Lower leg skin (tissue), 4 donors: ENCODE results near the gene HEATR5A. TPM values are rescaled to one million over a fixed set of nuclear protein-coding genes. Genes with fewer than 3 reads are reported as not detected.
"Not testable (repeated sequence)": the region's sequence is repeated elsewhere in the genome, so short reads cannot be mapped to it uniquely, and the experiment has no call there.

Experiments
- DNase-seq, 2 donors: peaks; one replicate each; pipeline ENCODE4 v3.0.0-alpha.2; 2019; ENCODE audit warnings: low spot score in 2 of 2
- H3K4me3 ChIP-seq: fragments of 200-600 bp; sonication (generic); 2 replicates; pipeline ENCODE4 v1.5.1; 2017; ENCODE audit warnings: mild to moderate bottlenecking, low read depth; ENCODE audit not compliant: poor library complexity, severe bottlenecking
- CTCF ChIP-seq, 3 donors: fragments of 450-650 bp; IDR thresholded peaks; one replicate each; pipeline ENCODE4 v1.5.1; 2016; ENCODE audit warnings: antibody characterized with exemption in 3 of 3, mild to moderate bottlenecking in 3 of 3, moderate library complexity in 2 of 3
- POLR2A ChIP-seq, 2 donors: fragments of 450-650 bp; IDR thresholded peaks; one replicate each; pipeline ENCODE4 v1.6.1; 2016 to 2017; ENCODE audit warnings: antibody characterized with exemption in 2 of 2, mild to moderate bottlenecking in 1 of 2, moderate library complexity in 1 of 2
- WGBS, 2 donors: methylation state at CpG; one replicate each; pipeline ENCODE4 v1.1.5; 2018; 5-methylcytosine and 5-hydroxymethylcytosine counted together
- intact Hi-C: fragments of 100-400 bp; cut with DNase I; formaldehyde crosslinking; loops from one replicate; pipeline ENCODE4 v1.15.0; 2023; ENCODE audit warnings: low total_unique reads
- total RNA-seq, 4 donors: library from RNA; depleted of rRNA; stranded (reverse); fragments of >200 nt; gene quantifications; one replicate each; pipeline ENCODE4 v1.1.0, GENCODE V29; 2016

HEATR5A gene
- total RNA-seq, 4 donors from 2014 or later, result 7.3 to 11.6 (median 9.8) TPM

- WGBS, 2 donors, result 83 to 86% methylated on average over 1 of the region's 1 CpG
- intact Hi-C loops, result no loop called here
- no peak for DNase-seq
- TF ChIP-seq CTCF (IDR thresholded peaks at IDR 0.05) (no peak), POLR2A (IDR thresholded peaks at IDR 0.05) (no peak)
- H3K4me3 ChIP-seq, result no peak overlapping the region
Observed at GRCh38 chr14:31278883-31279282, 141.5 kb downstream of the HEATR5A start.

GRCh38 chr14:31277085-31277484, 143.3 kb downstream of the HEATR5A start:
- no peak for DNase-seq
- intact Hi-C loops, result no loop called here
- WGBS, 2 donors, result 64 to 81% methylated on average over 1 of the region's 1 CpG
- H3K4me3 ChIP-seq, result no peak overlapping the region
- no peak for TF ChIP-seq CTCF (IDR thresholded peaks at IDR 0.05)
- TF ChIP-seq POLR2A (IDR thresholded peaks at IDR 0.05), result no peak

GRCh38 chr14:31276417-31276816, 143.9 kb downstream of the HEATR5A start:
- intact Hi-C loops, DNase-seq: not testable (repeated sequence)
- 70 to 80% methylated on average over 4 to 5 of the region's 5 CpGs for WGBS, 2 donors

GRCh38 chr14:31275731-31276130, 144.6 kb downstream of the HEATR5A start:
- DNase-seq, result no peak
- no peak overlapping the region for H3K4me3 ChIP-seq
- TF ChIP-seq POLR2A (IDR thresholded peaks at IDR 0.05), result no peak
- no peak for TF ChIP-seq CTCF (IDR thresholded peaks at IDR 0.05)
- intact Hi-C loops, result no loop called here

More at GRCh38 chr14:31276417-31276816, 143.9 kb downstream of the HEATR5A start:
- not testable (repeated sequence) for H3K4me3 ChIP-seq

GRCh38 chr14:31271648-31272047, 148.7 kb downstream of the HEATR5A start:
- intact Hi-C loops, result no loop called here
- H3K4me3 ChIP-seq, result no peak overlapping the region
- TF ChIP-seq POLR2A (IDR thresholded peaks at IDR 0.05) (no peak), CTCF (IDR thresholded peaks at IDR 0.05) (no peak)
- DNase-seq, result no peak
- 94 to 95% methylated on average over 8 of the region's 8 CpGs for WGBS, 2 donors

GRCh38 chr14:31270196-31270772, 150.1 kb downstream of the HEATR5A start:
- H3K4me3 ChIP-seq, result no peak overlapping the region
- no peak for DNase-seq
- TF ChIP-seq CTCF (IDR thresholded peaks at IDR 0.05) (no peak), POLR2A (IDR thresholded peaks at IDR 0.05) (no peak)
- WGBS, 2 donors, result 89 to 95% methylated on average over 3 to 4 of the region's 4 CpGs
- intact Hi-C loops, result no loop called here
